Bronchial epithelial cell (primary cell): ENCODE data around the gene PCCA. TPM values are rescaled to one million over a fixed set of nuclear protein-coding genes. Genes with fewer than 3 reads are reported as not detected.
"Not testable (repeated sequence)": the region's sequence is repeated elsewhere in the genome, so short reads cannot be mapped to it uniquely, and the experiment has no call there.

Experiments
- DNase-seq: peaks from one replicate; pipeline ENCODE4 v3.0.0-alpha.2; 2010; ENCODE audit warnings: low read depth
- FAIRE-seq: peaks from 2 replicates; lab custom pipeline; 2011; peaks lifted over from hg19 to GRCh38; lab: Jason Lieb, UNC
- H3K27me3 ChIP-seq: 2 replicates; pipeline ENCODE4 v1.5.1; 2011; ENCODE audit warnings: low read length; ENCODE audit not compliant: control insufficient read depth, insufficient read depth
- H3K36me3 ChIP-seq: 2 replicates; pipeline ENCODE4 v1.5.1; 2011; ENCODE audit warnings: low read length; ENCODE audit not compliant: control insufficient read depth, insufficient read depth
- H3K4me3 ChIP-seq: 2 replicates; pipeline ENCODE4 v1.5.1; 2011; ENCODE audit warnings: mild to moderate bottlenecking, low read depth, low read length, control low read depth
- total RNA-seq: library from RNA; depleted of rRNA; stranded (reverse); fragments of >200 nt; gene quantifications from 2 replicates; pipeline ENCODE4 v1.2.1, GENCODE V29; 2014
- TF ChIP-seq, protein P1 (sequence below): IDR thresholded peaks from 2 replicates; pipeline ENCODE4 v1.5.1; 2011; ENCODE audit warnings: mild to moderate bottlenecking, moderate library complexity, low read length, control low read depth, inconsistent platforms; ENCODE audit not compliant: insufficient read depth, severe bottlenecking

PCCA gene
- total RNA-seq, 1 donor from 2014 or later, result 27.1 TPM

- DNase-seq (no peak), FAIRE-seq (no peak)
- no peaks in the 10 kb centered on the region for H3K27me3 ChIP-seq
- TF ChIP-seq, protein P1, sequence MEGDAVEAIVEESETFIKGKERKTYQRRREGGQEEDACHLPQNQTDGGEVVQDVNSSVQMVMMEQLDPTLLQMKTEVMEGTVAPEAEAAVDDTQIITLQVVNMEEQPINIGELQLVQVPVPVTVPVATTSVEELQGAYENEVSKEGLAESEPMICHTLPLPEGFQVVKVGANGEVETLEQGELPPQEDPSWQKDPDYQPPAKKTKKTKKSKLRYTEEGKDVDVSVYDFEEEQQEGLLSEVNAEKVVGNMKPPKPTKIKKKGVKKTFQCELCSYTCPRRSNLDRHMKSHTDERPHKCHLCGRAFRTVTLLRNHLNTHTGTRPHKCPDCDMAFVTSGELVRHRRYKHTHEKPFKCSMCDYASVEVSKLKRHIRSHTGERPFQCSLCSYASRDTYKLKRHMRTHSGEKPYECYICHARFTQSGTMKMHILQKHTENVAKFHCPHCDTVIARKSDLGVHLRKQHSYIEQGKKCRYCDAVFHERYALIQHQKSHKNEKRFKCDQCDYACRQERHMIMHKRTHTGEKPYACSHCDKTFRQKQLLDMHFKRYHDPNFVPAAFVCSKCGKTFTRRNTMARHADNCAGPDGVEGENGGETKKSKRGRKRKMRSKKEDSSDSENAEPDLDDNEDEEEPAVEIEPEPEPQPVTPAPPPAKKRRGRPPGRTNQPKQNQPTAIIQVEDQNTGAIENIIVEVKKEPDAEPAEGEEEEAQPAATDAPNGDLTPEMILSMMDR, result no peak
- no peaks in the 10 kb centered on the region for H3K36me3 ChIP-seq
- no peak overlapping the region for H3K4me3 ChIP-seq
Observed at GRCh38 chr13:100148422-100148821, 59.5 kb downstream of the PCCA start.

GRCh38 chr13:100149389-100149788 is 60.5 kb downstream of the PCCA start:
- Histone ChIP-seq H3K4me3 (no peak overlapping the region), H3K27me3 (no peaks in the 10 kb centered on the region), H3K36me3 (no peaks in the 10 kb centered on the region)
- no peak for DNase-seq
- no peak for FAIRE-seq
- TF ChIP-seq, protein P1, result no peak

DNA sequence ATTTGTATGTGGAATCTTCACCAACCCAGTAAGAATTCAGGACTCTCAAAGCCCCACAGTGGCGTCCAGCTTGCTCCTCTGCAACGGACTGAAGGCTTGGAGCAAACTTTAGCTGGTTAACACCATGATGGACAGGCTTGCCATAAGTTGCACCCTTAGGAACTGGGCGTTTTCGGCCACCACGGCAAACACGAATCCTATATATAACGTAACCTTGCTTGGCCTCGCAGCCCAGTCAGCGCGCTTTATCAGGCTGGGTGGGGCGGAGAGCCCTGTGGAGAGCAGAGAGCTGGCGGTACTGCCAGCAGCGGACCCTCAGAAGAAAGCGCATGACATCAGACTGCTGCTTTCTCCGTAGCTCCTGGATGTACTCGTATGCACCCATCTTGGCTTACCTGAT is 61.8 kb downstream of the PCCA start:
- not testable (repeated sequence) for H3K4me3 ChIP-seq, H3K36me3 ChIP-seq, H3K27me3 ChIP-seq, FAIRE-seq, DNase-seq

GRCh38 chr13:100154842-100155416 is 66.0 kb downstream of the PCCA start:
- Histone ChIP-seq H3K4me3 (no peak overlapping the region), H3K36me3 (no peaks in the 10 kb centered on the region), H3K27me3 (no peaks in the 10 kb centered on the region)
- DNase-seq (no peak), FAIRE-seq (no peak)
- TF ChIP-seq, protein P1, result no peak

GRCh38 chr13:100156788-100157187 is 67.9 kb downstream of the PCCA start:
- FAIRE-seq (no peak), DNase-seq (peak; percentile 83)
- no peak overlapping the region for H3K4me3 ChIP-seq
- no peaks in the 10 kb centered on the region for H3K27me3 ChIP-seq
- TF ChIP-seq, protein P1, result no peak
- H3K36me3 ChIP-seq, result no peaks in the 10 kb centered on the region

DNA sequence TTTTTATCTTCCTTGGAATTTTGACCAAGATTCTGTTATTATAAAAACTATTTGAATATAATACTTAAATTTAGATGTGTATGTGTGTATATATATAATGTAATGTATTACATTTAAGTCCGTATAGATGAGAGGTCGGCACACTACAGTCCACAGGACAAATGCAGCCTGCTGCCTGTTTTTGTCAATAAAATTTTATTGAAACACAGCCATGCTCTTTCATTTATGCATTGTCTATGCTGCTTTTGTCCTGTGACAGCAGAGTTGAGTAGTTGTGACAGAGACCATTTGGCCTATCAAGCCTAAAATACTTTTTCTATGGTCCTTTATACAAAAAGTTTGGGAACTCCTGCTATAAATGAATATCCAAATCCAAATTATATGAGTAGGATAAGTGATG is 69.7 kb downstream of the PCCA start:
- DNase-seq, result no peak
- H3K36me3 ChIP-seq, result no peaks in the 10 kb centered on the region
- no peak overlapping the region for H3K4me3 ChIP-seq
- H3K27me3 ChIP-seq, result no peaks in the 10 kb centered on the region
- TF ChIP-seq, protein P1, result no peak
- no peak for FAIRE-seq
